GM23248 (cell line): ENCODE measurements around the gene DVL3.

Source experiments
- EZH2 ChIP-seq: fragments of 200-600 bp; sonication (generic); IDR thresholded peaks from 2 replicates; pipeline ENCODE4 v1.6.1; 2018; ENCODE audit warnings: antibody characterized with exemption, mild to moderate bottlenecking; ENCODE audit not compliant: insufficient read depth, poor library complexity, severe bottlenecking
- EZH2phosphoT487 ChIP-seq: fragments of 200-600 bp; sonication (generic); IDR thresholded peaks from 2 replicates; pipeline ENCODE4 v1.6.1; 2018; ENCODE audit warnings: antibody characterized with exemption, moderate library complexity, mild to moderate bottlenecking, low read depth; ENCODE audit not compliant: insufficient read depth

GRCh38 chr3:184188080-184188479 is 32.9 kb downstream of the DVL3 start:
- TF ChIP-seq EZH2phosphoT487 (no peak), EZH2 (no peak)
